Left forelimb (tissue), 1 donor: ENCODE results near the gene PNMA1.

Experiments used
- DNase-seq: peaks from one replicate; pipeline ENCODE4 v3.0.0-alpha.2; 2018; ENCODE audit warnings: low spot score

The PNMA1 gene

GRCh38 chr14:73736842-73737241 is 22.7 kb upstream of the PNMA1 start:
- DNase-seq = no peak

- DNase-seq = no peak
Measured at GRCh38 chr14:73732006-73732405, 17.8 kb upstream of the PNMA1 start.

GRCh38 chr14:73731111-73731510 is 16.9 kb upstream of the PNMA1 start:
- no peak for DNase-seq

GRCh38 chr14:73729556-73730265 is 15.5 kb upstream of the PNMA1 start:
- DNase-seq = no peak

GRCh38 chr14:73728717-73729330 is 14.6 kb upstream of the PNMA1 start:
- peak; percentile 86 for DNase-seq

GRCh38 chr14:73727166-73727565 is 13.0 kb upstream of the PNMA1 start:
- no peak for DNase-seq

GRCh38 chr14:73726025-73726961 is 12.1 kb upstream of the PNMA1 start:
- no peak for DNase-seq

- DNase-seq = no peak
Measured at GRCh38 chr14:73725116-73726024, 11.2 kb upstream of the PNMA1 start.

GRCh38 chr14:73724696-73725095 is 10.5 kb upstream of the PNMA1 start:
- no peak for DNase-seq

- DNase-seq = no peak
Measured at GRCh38 chr14:73723797-73724661, 9.8 kb upstream of the PNMA1 start.

- DNase-seq = no peak
Measured at GRCh38 chr14:73723406-73723796, 9.2 kb upstream of the PNMA1 start.

GRCh38 chr14:73722581-73722980 is 8.4 kb upstream of the PNMA1 start:
- no peak for DNase-seq

GRCh38 chr14:73721101-73721821 is 7.1 kb upstream of the PNMA1 start:
- no peak for DNase-seq

GRCh38 chr14:73720636-73721035 is 6.5 kb upstream of the PNMA1 start:
- no peak for DNase-seq

GRCh38 chr14:73719791-73720190 is 5.6 kb upstream of the PNMA1 start:
- DNase-seq = no peak

- no peak for DNase-seq
Measured at GRCh38 chr14:73719361-73719760, 5.2 kb upstream of the PNMA1 start.

- no peak for DNase-seq
Measured at GRCh38 chr14:73718418-73719251, 4.5 kb upstream of the PNMA1 start.

GRCh38 chr14:73717711-73718417 is 3.7 kb upstream of the PNMA1 start:
- no peak for DNase-seq

- DNase-seq = no peak
Measured at GRCh38 chr14:73717266-73717665, 3.1 kb upstream of the PNMA1 start.
